GM19351 (cell line): ENCODE data around the gene OBP2B.
"Not testable (repeated sequence)": the region's sequence is repeated elsewhere in the genome, so short reads cannot be mapped to it uniquely, and the experiment has no call there.

Source experiments
- ATAC-seq: cut with Tn5 transposase; IDR thresholded peaks from one replicate; pipeline ENCODE4 v1.9.1; 2021; ENCODE audit warnings: mild to moderate bottlenecking, moderate library complexity; ENCODE audit not compliant: unreplicated experiment

OBP2B gene, protein sequence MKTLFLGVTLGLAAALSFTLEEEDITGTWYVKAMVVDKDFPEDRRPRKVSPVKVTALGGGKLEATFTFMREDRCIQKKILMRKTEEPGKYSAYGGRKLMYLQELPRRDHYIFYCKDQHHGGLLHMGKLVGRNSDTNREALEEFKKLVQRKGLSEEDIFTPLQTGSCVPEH

DNA sequence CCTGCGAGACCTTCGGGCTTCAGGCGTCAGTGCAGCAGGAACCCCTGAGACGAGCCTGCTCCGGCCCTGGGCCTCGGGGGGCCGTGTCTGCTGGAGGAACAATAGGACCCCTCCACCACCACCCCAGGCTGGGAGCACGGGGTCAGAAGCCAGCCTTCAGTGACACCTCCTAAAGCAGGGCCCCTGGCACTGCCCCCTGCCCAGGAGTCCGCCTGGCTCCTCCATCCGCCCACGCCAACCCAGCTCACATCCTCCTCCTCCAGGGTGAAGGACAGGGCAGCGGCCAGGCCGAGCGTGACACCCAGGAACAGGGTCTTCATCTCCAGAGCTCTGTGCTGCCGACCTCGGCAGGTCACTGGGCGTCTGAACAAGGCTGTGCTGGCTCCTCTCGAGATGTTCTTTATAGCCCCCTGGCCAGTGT is at the start of gene OBP2B:
Gene OBP2B, minus strand, starts transcription at position 371 of the 421 bp plus-strand sequence. Its CDS starts 51 bp downstream, at position 320.
- ATAC-seq = not testable (repeated sequence)

- ATAC-seq = no peak
These were observed 49.3 kb upstream of the OBP2B start for GRCh38 chr9:133258061-133259015.

DNA sequence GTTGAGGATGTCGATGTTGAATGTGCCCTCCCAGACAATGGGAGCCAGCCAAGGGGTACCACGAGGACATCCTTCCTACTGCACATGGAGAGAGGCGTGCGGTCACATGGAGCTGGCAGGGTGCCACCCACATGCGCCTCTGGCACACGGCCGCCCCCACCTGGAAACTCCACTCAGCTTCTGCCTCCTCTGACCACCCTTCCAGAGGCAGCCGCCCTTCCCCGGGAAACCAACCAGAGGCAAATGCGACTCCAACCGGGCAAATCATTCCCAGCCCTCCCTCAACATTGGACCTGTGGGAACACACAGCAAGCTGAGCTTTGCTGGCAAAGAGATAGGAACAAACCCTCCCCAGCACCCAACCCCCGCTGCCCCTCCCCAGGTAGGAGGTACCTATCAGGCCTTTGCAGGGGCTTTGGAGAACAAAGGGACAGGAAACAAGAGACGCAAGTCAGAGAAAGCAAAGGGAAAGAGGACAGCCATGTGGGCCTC is 48.5 kb upstream of the OBP2B start:
- no peak for ATAC-seq

- no peak for ATAC-seq
These were observed 47.6 kb upstream of the OBP2B start for GRCh38 chr9:133256686-133257091.

DNA sequence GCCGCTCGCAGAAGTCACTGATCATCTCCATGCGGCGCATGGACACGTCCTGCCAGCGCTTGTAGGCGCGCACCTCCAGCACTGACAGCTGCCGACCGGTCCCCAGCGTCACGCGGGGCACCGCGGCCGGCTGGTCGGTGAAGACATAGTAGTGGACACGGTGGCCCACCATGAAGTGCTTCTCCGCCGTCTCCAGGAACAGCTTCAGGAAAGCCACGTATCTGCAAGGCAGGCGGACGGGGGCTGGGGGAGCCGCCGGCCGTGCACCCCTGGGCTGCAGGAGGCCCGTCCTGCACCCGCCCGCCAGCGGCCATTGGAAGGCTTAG is 47.0 kb upstream of the OBP2B start:
- no peak for ATAC-seq

GRCh38 chr9:133255371-133256135 is 46.5 kb upstream of the OBP2B start:
- ATAC-seq = no peak

DNA sequence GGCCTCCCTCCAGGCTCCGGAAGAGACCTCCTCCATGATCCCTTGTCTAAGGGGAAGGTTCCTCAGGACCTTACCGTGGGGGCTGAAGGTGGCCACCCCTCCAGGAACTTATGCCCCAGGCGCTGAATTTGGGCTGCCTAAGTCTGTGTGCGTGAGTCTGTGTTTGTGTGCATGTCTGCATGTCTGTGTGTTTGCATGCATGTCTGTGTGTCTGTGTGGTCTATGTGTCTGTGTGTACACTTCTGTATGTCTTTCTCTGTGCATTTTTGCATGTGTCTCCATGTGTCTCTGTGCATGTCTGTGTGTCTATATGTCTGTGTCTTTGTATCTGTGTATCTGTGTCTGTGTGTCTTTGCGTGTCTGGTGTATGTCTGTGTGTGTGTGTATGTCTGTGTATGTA is 45.4 kb upstream of the OBP2B start:
- no peak for ATAC-seq

GRCh38 chr9:133253268-133253667 is 44.2 kb upstream of the OBP2B start:
- ATAC-seq = no peak

DNA sequence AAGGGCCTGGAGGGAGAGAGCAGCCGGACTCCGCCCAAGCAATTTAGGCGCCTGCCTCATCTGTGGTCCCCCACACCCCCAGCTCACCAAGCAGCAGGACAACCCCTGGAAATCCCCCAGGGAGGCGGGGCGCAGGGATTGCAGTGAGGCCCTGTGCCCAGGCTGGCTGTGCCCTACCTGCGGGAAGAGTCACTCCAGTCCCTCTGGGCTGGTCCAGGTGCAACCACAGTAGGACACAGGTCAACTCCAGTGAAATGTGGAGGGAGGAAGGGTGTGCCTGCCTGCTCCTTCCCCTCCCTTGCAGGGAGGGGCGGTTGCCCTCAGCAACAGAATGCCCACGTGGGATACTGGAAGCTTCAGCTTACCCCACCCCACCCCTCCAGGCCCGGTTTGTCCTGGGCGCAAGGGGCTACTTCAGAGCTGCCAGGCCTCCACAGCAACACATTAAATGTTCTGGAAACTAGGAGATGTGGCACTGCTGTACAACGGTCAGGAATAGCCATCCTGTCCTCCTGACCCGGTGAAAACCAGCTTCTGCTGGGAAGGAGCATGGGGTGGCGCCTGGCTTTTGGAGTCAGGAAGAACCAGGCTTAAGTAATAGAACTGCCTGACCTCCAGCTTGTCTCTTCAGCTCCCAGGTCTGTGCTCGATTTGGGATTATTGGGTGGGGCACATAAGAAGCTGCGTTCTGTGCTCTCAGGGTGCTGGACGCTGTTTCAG is 43.4 kb upstream of the OBP2B start:
- ATAC-seq = no peak

- no peak for ATAC-seq
These were observed 42.7 kb upstream of the OBP2B start for GRCh38 chr9:133251773-133252172.

DNA sequence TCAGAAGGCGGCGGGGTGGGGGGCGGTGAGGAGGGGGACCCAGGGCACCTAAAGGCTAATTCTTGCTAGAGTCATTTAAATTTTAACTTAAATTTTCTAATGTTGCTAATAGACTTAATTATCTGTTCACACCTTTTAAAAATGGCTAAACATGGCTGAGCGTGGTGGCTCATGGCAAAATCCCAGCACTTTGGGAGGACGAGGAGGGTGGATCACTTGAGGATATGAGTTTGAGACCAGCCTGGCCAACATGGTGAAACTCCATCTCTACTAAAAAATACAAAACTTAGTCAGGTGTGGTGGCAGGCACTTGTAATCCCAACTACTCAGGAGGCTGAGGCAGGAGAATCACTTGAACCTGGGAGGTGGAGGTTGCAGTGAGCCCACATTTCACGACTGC is 42.2 kb upstream of the OBP2B start:
- not testable (repeated sequence) for ATAC-seq

DNA sequence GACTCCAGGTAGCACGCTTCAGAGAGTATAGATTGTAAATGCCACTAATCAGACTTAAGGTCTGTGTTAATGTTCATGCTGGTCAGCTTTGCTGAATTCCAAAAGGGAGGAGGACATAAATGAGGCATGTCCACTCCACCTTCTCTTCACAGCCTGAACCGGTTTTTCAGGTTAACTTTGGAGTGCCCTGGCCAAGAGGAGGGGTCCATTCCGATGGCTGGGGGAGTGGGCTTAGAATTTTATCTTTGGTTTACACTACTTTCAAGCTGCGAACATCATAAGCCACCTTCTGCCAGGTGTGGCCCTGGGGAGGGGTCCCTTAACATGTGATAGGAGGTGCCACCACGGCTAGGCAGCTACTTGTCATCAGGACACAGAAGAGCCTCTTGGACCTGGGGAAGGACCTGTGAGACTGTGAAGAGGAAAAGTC is 41.7 kb upstream of the OBP2B start:
- no peak for ATAC-seq

DNA sequence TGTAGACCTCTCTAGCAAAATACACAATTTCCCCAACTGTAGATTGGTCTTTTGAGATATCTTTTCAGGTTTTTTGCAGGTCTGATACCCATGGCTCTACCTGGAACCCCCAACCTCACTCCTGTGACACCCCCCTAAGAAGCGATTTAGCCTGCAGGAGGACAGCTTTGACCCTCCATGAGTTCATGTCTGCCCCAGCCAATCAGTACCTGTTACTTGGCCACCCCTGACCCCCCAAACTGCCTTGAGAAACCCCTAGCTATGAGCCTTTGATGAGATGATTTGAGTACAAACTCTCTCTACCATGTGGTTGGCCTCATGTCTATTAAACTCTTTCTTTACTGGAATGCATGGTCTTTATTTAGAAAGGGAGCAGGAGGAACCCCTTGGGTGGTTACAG is 40.3 kb upstream of the OBP2B start:
- ATAC-seq = no peak

GRCh38 chr9:133248726-133249295 is 39.8 kb upstream of the OBP2B start:
- no peak for ATAC-seq

DNA sequence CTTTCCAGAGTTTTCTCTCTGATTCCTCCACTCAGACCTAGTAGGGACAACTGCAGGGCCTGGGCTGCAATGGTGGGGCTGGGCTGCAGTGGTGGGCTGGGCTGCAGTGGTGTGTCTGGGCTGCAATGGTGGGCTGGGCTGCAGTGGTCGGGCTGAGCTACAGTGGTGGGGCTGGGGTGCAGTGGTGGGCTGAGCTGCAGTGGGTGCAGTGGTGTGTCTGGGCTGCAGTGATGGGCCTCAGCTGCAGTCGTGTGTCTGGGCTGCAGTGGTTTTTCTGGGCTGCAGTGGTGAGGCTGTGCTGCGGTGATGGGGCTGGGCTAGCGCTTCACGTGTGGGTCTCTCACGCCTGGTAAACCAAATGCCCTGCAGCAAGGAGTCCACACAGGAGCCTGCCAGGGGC is 38.6 kb upstream of the OBP2B start:
- ATAC-seq = no peak

- no peak for ATAC-seq
These were observed 37.9 kb upstream of the OBP2B start for GRCh38 chr9:133246991-133247390.

GRCh38 chr9:133246562-133246961 is 37.5 kb upstream of the OBP2B start:
- ATAC-seq = no peak

DNA sequence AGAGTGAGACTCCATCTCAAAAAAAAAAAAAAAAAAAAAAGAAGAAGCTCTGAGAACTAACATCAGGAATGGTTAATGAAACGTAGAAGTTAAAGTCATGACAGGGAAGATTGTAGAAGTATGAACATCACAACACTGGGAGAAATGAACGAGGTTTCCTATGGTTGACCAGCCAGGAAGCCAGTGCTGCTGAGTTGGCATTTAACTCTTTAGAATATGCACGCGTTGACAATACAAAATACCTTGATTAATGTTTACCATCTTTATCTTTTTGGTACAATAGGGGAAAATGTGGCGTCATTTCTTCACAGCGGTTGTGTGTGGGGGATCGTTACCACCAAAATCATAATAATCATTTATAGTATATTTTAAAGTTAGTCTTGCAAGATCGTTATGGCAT is 33.9 kb upstream of the OBP2B start:
- ATAC-seq = no peak

- no peak for ATAC-seq
These were observed 33.2 kb upstream of the OBP2B start for GRCh38 chr9:133242241-133242640.

- ATAC-seq = no peak
These were observed 30.6 kb upstream of the OBP2B start for GRCh38 chr9:133239533-133240090.
